Measurements from ENCODE around the gene C16orf89.

Gene C16orf89

DNA sequence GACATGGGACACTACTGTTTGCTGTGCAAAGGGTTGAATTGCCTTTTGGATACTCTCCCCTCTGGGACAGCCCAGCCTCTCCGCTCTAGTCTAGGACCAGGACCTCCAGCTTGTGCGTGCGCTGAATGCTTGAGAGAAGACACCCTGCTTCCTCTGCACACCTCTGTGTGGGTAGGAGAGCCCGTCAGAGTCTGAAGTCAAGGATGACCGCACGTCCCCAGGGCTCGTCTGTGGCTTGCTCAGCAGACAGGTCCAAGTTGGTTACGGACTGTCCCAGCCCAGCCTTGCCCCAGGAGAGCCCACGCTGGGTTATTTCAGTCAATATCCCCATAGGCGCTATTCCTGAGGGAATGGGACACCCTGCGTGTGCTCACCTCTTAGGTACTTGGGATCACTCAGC lies 3.7 kb downstream of the C16orf89 start:
- in situ Hi-C loops (cut with HindIII; ENCODE audit: low sequenced_read_pairs), result no loop called here

DNA sequence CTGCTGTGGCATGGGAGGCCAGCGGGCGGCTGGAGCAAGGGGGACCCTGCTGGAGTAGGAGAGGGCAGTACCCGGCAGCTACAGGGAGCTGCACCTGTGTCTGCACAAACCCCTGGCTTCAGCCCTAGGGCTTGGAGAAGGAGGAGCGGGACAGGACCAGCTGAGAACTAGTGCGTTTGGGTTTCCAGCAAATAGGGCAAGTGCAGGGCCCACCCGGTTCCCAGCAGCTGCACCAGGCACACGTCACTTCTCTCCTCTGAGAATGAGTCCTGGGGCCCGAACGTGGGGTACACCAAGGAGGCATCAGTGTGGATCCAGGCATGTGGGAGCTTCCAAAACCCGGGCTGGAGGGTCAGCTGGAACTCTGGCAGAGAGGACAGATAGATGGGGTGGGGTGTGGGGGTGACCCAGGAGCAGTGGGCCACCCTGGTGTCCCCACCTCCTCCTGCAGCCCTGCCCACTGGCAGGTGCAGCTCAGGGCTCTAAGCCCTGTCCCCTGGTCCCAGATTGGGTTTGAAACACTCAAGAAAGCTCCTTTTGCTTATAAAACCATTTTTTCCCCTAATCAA lies 5.6 kb downstream of the C16orf89 start:
- in situ Hi-C loops (cut with HindIII; ENCODE audit: low sequenced_read_pairs), result no loop called here

DNA sequence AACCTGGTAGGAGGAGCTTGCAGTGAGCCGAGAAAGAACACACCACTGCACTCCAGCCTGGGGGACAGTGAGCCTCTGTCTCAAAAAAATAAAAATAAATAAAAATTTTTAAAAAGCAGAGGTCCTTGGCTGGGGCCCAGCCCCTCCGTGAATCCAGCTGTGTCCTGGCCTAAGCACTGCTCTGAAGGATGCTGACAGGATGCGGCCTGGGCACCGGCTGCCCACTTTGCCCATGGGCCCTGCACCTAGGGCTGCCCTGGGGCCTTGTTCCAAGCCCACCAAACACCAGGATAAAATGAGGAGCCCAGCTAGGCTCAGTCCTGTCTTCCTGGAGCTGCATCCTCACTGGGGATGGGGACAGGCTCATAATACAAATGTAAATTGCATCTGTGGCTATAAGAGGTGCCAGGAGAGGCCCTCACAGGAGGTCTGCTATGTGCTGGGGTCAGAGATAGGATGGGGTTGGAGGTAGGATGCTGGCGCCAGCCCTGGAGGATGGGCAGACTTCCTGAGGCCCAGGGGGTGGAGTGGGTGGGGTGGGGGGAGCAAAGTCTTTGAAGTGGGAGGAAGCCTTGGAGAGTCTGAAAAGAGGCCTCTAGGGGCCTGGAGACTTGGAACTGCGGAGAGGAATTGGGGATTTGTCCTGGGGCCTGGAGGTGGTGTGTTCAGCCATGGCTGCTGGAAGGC lies 6.2 kb downstream of the C16orf89 start:
- in situ Hi-C loops (cut with HindIII; ENCODE audit: low sequenced_read_pairs), result no loop called here

- in situ Hi-C loops (cut with HindIII; ENCODE audit: low sequenced_read_pairs), result no loop called here
Measured at GRCh38 chr16:5058476-5058875, 7.3 kb downstream of the C16orf89 start.

GRCh38 chr16:5056352-5056751 lies 9.4 kb downstream of the C16orf89 start:
- in situ Hi-C loops (cut with HindIII; ENCODE audit: low sequenced_read_pairs), result no loop called here

DNA sequence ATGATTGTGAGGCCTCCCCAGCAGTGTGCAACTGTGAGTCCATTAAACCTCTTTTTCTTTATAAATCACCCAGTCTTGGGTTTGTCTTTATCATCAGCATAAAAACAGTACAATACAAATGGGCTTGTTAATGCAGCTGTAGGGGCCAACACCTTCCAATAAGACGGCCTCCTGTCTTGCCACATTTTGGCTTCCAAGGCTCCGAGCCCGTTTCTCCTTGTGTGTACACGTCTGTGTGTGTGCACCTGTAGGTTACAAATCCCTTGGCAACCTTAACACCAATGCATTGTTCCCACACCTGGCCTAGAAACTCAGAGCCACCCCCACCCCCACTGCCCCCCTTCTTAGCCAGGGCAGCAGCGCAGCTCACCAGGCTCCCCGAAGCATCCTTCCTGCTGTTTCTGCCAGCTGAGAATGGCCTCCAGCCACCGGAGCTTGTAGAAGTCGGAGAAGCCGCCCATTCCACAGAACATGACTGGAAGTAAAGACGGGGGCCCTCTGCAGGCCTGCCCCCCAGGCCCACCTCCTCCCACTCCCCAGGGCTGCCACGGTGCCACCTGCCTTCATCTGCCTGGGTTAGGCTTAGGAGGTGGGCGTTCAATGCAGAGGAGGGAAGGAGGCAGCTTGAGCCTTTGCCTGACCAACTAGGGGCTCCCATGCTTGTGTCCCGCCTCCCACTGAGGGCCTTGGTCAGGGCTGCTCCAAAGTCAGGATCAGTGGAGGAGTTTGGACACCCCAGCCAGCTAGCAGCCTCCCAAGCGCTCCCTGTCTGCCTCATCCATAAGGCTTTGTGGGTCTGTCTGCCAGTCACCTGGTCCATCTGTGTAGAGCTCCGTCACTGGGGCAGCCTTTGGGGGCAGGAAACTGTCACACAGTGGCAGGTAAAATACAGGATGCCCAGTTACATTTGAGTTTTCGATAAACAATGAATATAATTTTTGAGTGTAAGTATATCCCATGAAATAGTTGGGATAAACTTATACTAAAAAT lies 10.6 kb downstream of the C16orf89 start:
- in situ Hi-C loops (cut with HindIII; ENCODE audit: low sequenced_read_pairs), result no loop called here

DNA sequence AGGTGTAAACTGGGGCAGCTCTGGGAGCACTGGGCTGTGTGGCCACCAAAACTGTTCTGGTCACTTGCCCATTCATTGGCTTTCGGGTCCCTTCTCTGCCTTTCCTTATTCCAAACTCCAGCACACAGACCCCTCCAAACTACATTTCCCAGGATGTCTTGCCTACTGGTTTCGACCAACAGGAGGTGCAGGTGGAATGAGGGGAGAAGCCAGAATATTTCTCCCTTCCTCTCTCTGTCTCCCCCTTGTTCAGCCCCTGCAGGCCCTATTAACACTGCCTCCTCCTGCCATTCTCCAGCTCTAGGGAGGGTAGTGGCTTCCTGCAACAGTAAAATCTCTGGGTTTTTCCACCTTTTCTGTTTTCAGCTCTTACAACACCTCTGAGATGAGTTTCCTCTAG lies 18.8 kb downstream of the C16orf89 start:
- in situ Hi-C loops (cut with HindIII; ENCODE audit: low sequenced_read_pairs), result loop anchor here (25.0 kb wide), 1 partner anchor 535 kb away; no protein-coding TSS in a partner anchor

DNA sequence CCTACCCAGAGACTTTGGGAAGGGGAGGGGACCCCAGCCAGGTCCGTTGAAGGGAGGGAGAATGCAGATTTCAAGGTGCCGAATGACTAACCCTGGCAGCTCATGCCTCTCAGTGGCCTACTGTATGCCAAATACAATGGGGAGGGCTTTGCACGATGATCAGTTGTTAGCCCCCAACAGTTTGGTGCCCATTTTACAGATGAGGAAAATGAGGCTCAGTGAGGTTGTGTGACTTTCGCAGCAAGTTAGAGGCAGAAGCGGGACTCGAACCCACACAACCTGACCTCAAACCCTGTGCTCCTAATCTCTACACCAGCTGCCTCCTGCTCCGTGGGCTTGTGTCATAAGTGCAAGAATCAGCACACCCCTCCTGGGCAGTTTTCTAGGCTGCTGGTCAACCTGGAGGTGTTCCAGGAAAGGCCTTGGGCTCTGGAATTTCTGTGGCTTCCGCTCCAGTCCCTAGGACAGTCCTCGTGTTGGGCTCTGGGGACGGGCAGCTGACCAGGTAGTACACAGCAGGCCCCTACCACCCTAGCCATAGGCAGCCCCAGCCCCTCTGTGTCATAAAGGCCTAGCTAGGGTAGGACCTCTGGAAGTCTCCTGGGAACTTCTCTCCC lies 20.1 kb downstream of the C16orf89 start:
- in situ Hi-C loops (cut with HindIII; ENCODE audit: low sequenced_read_pairs), result loop anchor here (25.0 kb wide), 1 partner anchor 533 kb away; no protein-coding TSS in a partner anchor

- in situ Hi-C loops (cut with HindIII; ENCODE audit: low sequenced_read_pairs), result loop anchor here (25.0 kb wide), 1 partner anchor 532 kb away; no protein-coding TSS in a partner anchor
Measured at GRCh38 chr16:5044581-5044980, 21.2 kb downstream of the C16orf89 start.

GRCh38 chr16:5044011-5044540 lies 21.7 kb downstream of the C16orf89 start:
- in situ Hi-C loops (cut with HindIII; ENCODE audit: low sequenced_read_pairs), result loop anchor here (25.0 kb wide), 1 partner anchor 532 kb away; no protein-coding TSS in a partner anchor

DNA sequence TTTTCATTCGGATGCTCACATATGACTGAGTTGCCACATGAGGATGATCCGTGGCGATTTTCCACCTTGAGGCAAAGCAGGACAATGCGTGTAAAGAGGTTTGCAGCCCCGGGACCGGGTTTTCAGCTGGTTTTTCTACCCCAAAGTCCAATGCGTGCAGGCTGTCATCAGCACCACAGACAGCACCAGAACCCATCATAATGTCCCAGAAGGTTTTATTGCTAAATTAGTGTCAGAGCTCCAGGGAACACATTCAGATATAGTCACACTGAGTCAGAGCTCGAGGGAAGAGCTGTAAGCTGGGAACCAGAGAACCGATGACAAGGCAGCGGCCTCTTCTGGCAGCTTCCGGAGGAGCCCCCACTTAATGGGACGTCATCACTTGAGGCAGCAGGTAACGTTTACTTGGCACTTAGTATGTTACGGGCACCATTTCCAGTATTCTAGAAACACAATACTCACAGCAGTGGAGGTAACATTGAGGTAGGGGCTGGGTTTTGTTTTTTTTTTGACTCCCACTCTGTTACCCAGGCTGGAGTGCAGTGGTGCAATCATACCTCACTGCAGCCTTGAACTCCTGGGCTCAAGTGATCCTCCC lies 23.1 kb downstream of the C16orf89 start:
- in situ Hi-C loops (cut with HindIII; ENCODE audit: low sequenced_read_pairs), result loop anchor here (25.0 kb wide), 1 partner anchor 530 kb away; no protein-coding TSS in a partner anchor

- in situ Hi-C loops (cut with HindIII; ENCODE audit: low sequenced_read_pairs), result loop anchor here (25.0 kb wide), 1 partner anchor 529 kb away; no protein-coding TSS in a partner anchor
Measured at GRCh38 chr16:5041600-5042133, 24.1 kb downstream of the C16orf89 start.

GRCh38 chr16:5040451-5040850 lies 25.3 kb downstream of the C16orf89 start:
- in situ Hi-C loops (cut with HindIII; ENCODE audit: low sequenced_read_pairs), result loop anchor here (25.0 kb wide), 1 partner anchor 528 kb away; no protein-coding TSS in a partner anchor

GRCh38 chr16:5036228-5037156 lies 29.3 kb downstream of the C16orf89 start:
- in situ Hi-C loops (cut with HindIII; ENCODE audit: low sequenced_read_pairs), result loop anchor here (25.0 kb wide), 1 partner anchor 524 kb away; no protein-coding TSS in a partner anchor

- in situ Hi-C loops (cut with HindIII; ENCODE audit: low sequenced_read_pairs), result loop anchor here (25.0 kb wide), 1 partner anchor 524 kb away; no protein-coding TSS in a partner anchor
Measured at GRCh38 chr16:5035909-5036227, 29.9 kb downstream of the C16orf89 start.

DNA sequence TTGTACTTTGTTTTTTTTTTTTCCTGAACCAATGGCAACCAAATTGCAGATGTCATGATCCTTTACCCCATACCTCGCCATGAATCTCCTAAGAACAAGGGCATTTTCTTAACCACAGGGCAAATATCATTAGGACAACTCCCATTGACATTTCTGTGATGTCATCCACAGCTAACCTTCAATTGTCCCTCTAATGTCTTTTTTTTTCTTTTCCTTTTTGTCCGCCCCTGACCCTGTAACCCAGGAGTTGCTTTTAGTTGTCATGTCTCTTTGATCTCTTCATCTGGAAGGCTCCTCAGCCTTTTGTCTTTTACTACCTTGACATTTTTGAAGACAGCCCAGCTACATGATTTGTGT lies 31.6 kb downstream of the C16orf89 start:
- in situ Hi-C loops (cut with HindIII; ENCODE audit: low sequenced_read_pairs), result loop anchor here (25.0 kb wide), 1 partner anchor 522 kb away; no protein-coding TSS in a partner anchor

DNA sequence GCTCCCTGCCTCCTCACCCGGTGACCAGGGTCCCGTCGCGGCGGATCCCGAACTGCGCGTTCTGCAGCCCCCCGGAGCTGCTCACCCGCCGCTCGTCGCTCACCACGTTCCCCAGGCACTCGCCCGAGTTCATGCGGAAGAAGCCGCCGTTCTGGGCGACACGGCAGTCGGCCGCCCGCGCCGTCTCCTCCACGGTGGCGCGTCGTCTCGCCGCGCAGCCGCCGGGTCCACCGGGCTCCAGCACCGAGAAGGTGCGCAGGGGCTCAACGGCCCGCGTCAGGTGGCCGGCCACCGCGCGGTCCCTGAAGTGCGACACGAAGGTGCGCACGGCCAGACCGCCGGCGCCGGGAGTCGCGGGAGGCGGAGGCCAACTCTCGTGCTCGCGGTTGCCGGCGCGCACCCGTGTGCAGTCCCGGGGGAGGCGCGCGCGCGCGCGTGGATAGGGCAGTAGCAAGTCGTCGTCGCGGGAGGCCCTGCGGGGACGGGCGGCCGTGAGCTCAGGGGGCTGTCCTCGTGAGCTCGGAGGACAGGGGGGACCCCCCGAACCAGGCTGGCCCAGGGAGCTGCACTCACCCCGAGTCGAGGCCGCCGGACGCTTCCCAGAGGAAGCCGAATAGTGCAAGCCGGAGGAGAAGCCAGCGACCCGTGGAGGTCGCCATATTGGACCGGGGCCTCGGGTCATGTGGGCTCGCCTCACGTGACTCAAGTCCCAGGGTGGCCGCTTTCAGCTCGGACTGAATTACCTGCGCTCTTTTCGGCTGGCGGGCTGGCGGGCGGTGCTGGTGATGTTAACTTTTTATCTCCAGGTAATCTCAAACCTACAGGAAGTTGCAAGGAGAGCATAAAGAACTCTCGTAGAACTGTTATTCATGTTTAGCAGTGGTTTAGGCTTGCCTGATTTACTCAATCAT lies 32.2 kb downstream of the C16orf89 start, which contains the start of gene NAGPA:
TSS of gene NAGPA (minus strand) at position 680 of the 911 bp plus-strand sequence. CDS start at position 659, 21 bp downstream.
- in situ Hi-C loops (cut with HindIII; ENCODE audit: low sequenced_read_pairs), result loop anchor here (25.0 kb wide), 1 partner anchor 521 kb away; no protein-coding TSS in a partner anchor

Data from DLD1 (cell line).